Stimulated activated CD8-positive, alpha-beta memory T cell treated with anti-CD3 and anti-CD28 coated beads, Interleukin-12 subunit alpha, Interleukin-12 subunit beta, amount 100 ng/mL, for 4 hours (primary cell): ENCODE results near the gene SLC22A25.

Experiments
- DNase-seq: peaks from one replicate; pipeline ENCODE4 v3.0.0-alpha.2; 2020; ENCODE audit warnings: low read depth

SLC22A25 gene

DNA sequence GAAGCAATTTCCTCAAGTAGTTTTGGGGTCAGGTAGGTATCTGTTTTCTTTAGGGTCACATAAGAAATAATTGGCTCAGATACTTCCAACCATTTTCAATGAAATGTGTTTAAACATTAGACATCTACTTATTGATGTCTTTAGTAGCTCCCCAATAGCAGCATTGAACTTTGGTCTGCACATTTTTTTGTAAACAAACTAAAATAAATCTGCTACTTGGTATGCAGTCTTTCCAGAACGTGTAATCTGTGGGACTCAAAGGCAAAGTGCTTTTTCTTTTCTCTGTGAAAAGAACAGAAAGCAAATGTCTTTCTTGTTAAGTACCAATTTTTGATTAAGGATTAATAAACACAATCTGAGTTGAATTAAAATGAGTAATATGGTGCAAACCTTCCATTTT, 13.6 kb downstream of the SLC22A25 start:
- no peak for DNase-seq

GRCh38 chr11:63227521-63228107, 15.8 kb downstream of the SLC22A25 start:
- DNase-seq: no peak

DNA sequence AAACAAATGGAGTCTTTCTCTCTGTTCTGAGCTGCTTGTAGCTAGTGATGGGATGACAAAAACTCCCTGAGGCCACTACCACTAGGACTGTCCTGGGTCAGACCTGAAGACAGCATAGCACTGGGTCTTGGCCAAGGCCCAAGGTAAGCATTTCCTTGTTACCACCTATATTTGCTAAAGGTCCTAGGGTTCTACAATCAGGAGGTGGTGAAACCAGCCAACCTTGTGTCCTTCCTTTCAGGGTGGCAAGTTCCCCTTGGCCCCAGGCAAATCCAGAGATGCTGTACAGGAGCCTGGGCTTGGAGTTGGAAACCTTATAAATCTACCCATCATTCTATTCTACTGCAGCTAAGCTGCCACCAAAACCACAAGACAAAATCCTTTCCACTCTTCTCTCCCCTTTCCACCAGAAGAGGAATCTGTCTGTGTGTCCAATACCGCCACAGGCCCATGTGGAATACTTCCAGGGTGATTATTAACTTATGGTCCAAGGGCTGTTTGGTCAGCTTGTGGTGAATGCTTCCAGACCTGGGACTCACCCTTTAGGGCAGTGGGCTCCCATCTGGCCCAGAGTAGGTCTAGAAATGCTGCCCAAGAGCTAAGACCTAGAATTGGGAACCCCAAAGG, 16.8 kb downstream of the SLC22A25 start:
- DNase-seq: no peak

- DNase-seq: no peak
These were observed 29.3 kb downstream of the SLC22A25 start for GRCh38 chr11:63214093-63214492.

GRCh38 chr11:63212742-63213141, 30.7 kb downstream of the SLC22A25 start:
- DNase-seq: no peak

DNA sequence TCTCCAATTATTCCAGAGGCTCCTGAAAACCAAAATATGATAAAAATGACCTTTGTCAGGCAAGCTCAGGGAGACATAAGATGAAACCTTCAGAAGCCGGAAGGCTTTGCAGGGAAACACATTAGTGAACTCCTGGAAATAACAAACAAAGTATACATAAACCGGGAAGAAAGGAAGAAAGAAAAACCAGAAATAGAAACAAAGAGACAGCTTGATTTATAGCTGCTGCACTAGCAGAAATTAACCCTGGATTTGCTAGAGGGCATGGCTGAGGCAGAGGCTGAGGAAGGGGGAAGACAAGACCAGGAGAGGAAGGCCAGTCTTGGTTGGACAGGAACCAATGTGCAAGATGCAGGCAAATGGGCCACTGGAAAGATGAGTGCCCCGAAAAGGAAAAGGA, 33.3 kb downstream of the SLC22A25 start:
- no peak for DNase-seq
